Upper lobe of left lung (tissue), 6 donors: ENCODE data around the gene PPIL6. TPM values are rescaled to one million over a fixed set of nuclear protein-coding genes. Genes with fewer than 3 reads are reported as not detected.

Experiments
- ATAC-seq, 2 donors: fragments of 200-7000 bp; cut with Tn5 transposase; one replicate each; pipeline ENCODE4 v1.9.1; 2022; ENCODE audit warnings: mild to moderate bottlenecking in 2 of 2, moderate library complexity in 2 of 2; ENCODE audit not compliant: low FRiP score in 2 of 2
- DNase-seq, 2 donors: peaks; one replicate each; pipeline ENCODE4 v3.0.0-alpha.2; 2019 to 2020
- H3K27ac ChIP-seq, 4 donors: fragments of 200-600 bp; sonication (generic); one replicate each; pipeline ENCODE4 v1.5.1; 2016 to 2019
- H3K27me3 ChIP-seq, 4 donors: fragments of 200-600 bp; sonication (generic); one replicate each; pipeline ENCODE4 v1.5.1; 2017 to 2019
- H3K36me3 ChIP-seq, 4 donors: fragments of 200-600 bp; sonication (generic); one replicate each; pipeline ENCODE4 v1.5.1; 2016 to 2019
- H3K4me1 ChIP-seq, 4 donors: fragments of 200-600 bp; sonication (generic); one replicate each; pipeline ENCODE4 v1.5.1; 2018 to 2019
- H3K4me3 ChIP-seq, 4 donors: fragments of 200-600 bp; sonication (generic); one replicate each; pipeline ENCODE4 v1.5.1; 2017 to 2019; ENCODE audit warnings: mild to moderate bottlenecking in 2 of 4, moderate library complexity in 1 of 4
- H3K9me3 ChIP-seq, 4 donors: fragments of 200-600 bp; sonication (generic); one replicate each; pipeline ENCODE4 v1.5.1; 2018 to 2019
- EP300 ChIP-seq, 4 donors: sonication (generic); formaldehyde crosslinking; IDR thresholded peaks; one replicate each; pipeline ENCODE4 v1.5.1; 2017; ENCODE audit warnings: antibody characterized with exemption in 4 of 4, control low read depth in 2 of 4
- POLR2A ChIP-seq, 4 donors: fragments of 450-650 bp; IDR thresholded peaks; one replicate each; pipeline ENCODE4 v1.5.1; 2016 to 2017; ENCODE audit warnings: antibody characterized with exemption in 4 of 4, mild to moderate bottlenecking in 2 of 4
- POLR2AphosphoS5 ChIP-seq, 2 donors: sonication (generic); formaldehyde crosslinking; IDR thresholded peaks; one replicate each; pipeline ENCODE4 v1.5.1; 2017; ENCODE audit warnings: antibody characterized with exemption in 2 of 2
- WGBS, 2 donors: methylation state at CpG; one replicate each; pipeline ENCODE4 v1.1.5; 2017 to 2018; 5-methylcytosine and 5-hydroxymethylcytosine counted together
- total RNA-seq, 6 donors: library from RNA; depleted of rRNA in 4 of 6; stranded (reverse); fragments of >200 nt in 4 of 6; gene quantifications; one replicate each; pipeline versions ENCODE4 v1.1.0 to v1.2.1, GENCODE V29; 2016 to 2021
- TF ChIP-seq, protein P1 (sequence below), 6 experiments: fragments of 450-650 bp in 4 of 6; fragments of 200-600 bp in 2 of 6; sonication (generic) in 2 of 6; IDR thresholded peaks; one replicate each; pipeline ENCODE4 v1.5.1; 2016 to 2019; ENCODE audit warnings: antibody characterized with exemption in 6 of 6
- donor health status: DM: no; HTN: no; CAD: no; lungs with moderate emphysema.
- donor health status: DM: no; HTN: yes; CAD: no; lungs with severe emphysema.

The PPIL6 gene
- total RNA-seq, 6 donors from 2014 or later: 3.5 to 44.3 (median 6.5) TPM

DNA sequence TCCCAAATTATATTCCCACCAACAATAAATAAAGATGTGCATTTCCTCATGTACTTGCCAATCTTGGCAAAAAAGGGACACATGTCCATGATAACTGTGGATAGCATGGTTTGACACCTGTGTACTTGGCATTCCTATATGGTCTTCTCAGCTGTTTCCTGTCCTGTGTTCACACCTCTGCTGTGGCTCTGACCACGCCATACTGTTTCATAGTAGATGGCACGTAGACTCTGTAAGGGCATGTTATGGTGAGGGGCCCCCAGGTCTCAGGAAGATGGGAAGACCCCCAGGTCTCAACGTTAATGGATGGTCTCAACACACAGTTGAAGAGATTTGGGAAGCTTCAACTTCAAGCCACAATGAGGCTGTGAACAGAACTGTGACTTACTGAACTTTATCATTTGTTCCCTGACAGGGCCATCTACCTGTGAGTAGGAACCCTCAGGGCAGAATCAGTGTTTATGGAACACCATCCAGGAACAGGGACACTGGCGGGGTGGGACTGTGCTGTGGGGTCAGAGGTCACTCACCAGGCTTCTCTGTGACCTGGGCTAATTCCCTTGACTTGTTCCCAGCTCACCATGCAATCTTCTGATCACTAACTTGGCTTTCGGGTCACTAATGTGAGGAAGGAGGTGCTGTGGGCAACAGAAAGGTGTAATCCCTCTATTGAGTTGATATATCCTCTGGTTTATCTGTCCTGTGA is 30.8 kb upstream of the PPIL6 start:
- Histone ChIP-seq H3K27me3 (no peaks in the 10 kb centered on the region), H3K36me3 (peaks cover 6 to 96% (median 73%) of the 10 kb centered on the region in 4 donors), H3K4me1 (peaks cover 0 to 10% (median 2%) of the 10 kb centered on the region in 4 donors), H3K27ac (no peak overlapping the region), H3K4me3 (no peak overlapping the region), H3K9me3 (no peaks in the 10 kb centered on the region)
- no peak for TF ChIP-seq POLR2A (IDR thresholded peaks at IDR 0.05)
- TF ChIP-seq POLR2AphosphoS5 (IDR thresholded peaks at IDR 0.05): no peak
- TF ChIP-seq EP300 (IDR thresholded peaks at IDR 0.05): no peak
- TF ChIP-seq, protein P1, sequence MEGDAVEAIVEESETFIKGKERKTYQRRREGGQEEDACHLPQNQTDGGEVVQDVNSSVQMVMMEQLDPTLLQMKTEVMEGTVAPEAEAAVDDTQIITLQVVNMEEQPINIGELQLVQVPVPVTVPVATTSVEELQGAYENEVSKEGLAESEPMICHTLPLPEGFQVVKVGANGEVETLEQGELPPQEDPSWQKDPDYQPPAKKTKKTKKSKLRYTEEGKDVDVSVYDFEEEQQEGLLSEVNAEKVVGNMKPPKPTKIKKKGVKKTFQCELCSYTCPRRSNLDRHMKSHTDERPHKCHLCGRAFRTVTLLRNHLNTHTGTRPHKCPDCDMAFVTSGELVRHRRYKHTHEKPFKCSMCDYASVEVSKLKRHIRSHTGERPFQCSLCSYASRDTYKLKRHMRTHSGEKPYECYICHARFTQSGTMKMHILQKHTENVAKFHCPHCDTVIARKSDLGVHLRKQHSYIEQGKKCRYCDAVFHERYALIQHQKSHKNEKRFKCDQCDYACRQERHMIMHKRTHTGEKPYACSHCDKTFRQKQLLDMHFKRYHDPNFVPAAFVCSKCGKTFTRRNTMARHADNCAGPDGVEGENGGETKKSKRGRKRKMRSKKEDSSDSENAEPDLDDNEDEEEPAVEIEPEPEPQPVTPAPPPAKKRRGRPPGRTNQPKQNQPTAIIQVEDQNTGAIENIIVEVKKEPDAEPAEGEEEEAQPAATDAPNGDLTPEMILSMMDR (IDR thresholded peaks at IDR 0.05): no peak
- 90 to 94% methylated on average over 5 of the region's 5 CpGs for WGBS, 2 donors
- ATAC-seq (no peak), DNase-seq (no peak)

DNA sequence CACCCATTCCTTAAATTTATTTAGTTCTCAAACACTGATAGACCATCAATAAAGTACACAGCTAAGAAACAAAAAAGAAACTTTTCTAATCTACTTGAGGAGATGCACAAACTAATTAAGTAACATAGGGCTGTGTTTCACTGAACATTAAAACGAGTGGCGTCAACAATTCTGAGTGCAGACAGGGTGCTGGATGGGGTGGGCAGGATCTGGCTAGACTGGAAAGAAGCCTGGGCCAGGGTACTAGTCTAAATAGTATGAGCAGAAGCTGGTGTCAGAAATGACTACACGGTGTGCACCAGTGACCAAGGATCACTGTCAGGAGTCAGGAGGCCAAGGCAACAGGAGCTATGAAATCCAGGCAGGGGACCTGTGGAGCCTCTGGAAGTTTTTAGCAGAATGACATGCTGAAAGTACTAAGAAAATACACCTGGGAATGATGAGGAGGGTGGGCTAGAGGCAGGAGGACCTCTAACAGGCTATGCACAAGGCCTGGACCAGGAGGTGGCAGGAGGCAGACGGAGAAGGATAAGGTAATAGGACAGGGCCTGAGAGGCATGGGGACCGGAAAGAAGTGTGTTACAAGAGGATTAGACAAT is 29.3 kb upstream of the PPIL6 start:
- Histone ChIP-seq H3K4me1 (peaks cover 0 to 10% (median 4%) of the 10 kb centered on the region in 4 donors), H3K27ac (no peak overlapping the region), H3K27me3 (no peaks in the 10 kb centered on the region), H3K36me3 (peaks cover 6 to 96% (median 69%) of the 10 kb centered on the region in 4 donors), H3K4me3 (no peak overlapping the region), H3K9me3 (no peaks in the 10 kb centered on the region)
- 86 to 88% methylated on average over 5 of the region's 5 CpGs for WGBS, 2 donors
- DNase-seq (no peak), ATAC-seq (no peak)
- TF ChIP-seq POLR2A (IDR thresholded peaks at IDR 0.05): no peak
- TF ChIP-seq EP300 (IDR thresholded peaks at IDR 0.05): no peak
- TF ChIP-seq POLR2AphosphoS5 (IDR thresholded peaks at IDR 0.05): no peak
- TF ChIP-seq, protein P1 (IDR thresholded peaks at IDR 0.05): no peak

DNA sequence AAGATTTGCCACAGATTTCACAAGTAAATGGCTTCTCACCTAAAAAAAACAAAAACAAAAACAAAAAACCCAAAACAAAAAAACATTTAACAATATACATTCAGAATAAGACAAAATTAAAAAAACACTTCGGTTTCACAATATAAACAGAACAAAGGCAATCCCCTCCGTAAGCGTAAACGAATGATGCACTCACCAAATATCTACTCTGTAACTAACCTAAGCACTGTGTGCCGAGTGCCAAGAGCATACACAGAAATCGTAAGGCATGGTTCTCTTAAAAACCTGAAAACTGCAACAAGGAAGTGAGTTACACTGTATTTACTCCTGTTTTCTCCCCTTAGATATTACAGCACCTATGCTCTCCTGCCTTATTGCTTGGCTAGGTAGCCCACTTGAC is 27.3 kb upstream of the PPIL6 start:
- no peaks in the 10 kb centered on the region for H3K27me3 ChIP-seq
- 89 to 95% methylated on average over 6 of the region's 6 CpGs for WGBS, 2 donors
- H3K27ac ChIP-seq: no peak overlapping the region
- H3K9me3 ChIP-seq: no peaks in the 10 kb centered on the region
- no peak overlapping the region for H3K4me3 ChIP-seq
- no peak for ATAC-seq
- H3K36me3 ChIP-seq: peaks cover 0 to 89% (median 54%) of the 10 kb centered on the region in 4 donors
- peaks cover 0 to 10% (median 4%) of the 10 kb centered on the region in 4 donors for H3K4me1 ChIP-seq
- no peak for DNase-seq
- TF ChIP-seq, protein P1 (IDR thresholded peaks at IDR 0.05): no peak
- no peak for TF ChIP-seq POLR2AphosphoS5 (IDR thresholded peaks at IDR 0.05)

DNA sequence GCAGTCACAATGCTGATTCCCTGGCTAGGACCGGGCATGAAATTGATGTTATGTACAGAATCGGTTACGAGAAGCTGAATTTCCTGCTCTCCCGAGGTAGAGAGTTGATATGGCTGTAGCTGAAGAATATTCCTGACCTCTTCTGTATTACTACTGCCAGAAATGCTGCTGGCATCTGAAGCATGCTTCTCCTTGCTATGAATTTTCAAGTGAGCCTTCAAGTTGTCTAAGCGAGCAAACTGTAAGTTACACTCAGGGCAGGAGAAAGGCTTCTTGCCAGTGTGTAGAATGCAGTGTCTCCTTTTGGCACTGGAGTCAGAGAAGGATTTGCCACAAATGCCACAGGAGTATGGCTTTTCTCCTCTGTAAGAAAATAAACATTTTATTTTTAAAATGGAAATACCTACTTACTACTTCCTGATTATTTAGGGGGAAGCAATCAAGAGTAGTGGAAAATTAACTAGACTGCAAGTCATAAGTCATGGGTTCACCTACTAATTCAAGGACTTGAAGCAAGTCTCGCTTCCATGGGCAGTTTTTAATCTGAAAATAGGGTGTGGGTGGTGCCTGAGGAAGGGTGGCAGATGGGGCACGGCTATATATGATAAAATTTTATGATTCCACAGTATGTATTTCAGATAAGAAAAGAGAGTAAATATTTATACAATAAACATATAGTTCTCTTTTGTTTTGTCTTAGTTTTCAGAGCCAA is 25.9 kb upstream of the PPIL6 start:
- H3K9me3 ChIP-seq: no peaks in the 10 kb centered on the region
- WGBS, 2 donors: 72 to 83% methylated on average over 7 of the region's 7 CpGs
- TF ChIP-seq EP300 (IDR thresholded peaks at IDR 0.05) (no peak), POLR2AphosphoS5 (IDR thresholded peaks at IDR 0.05) (no peak), POLR2A (IDR thresholded peaks at IDR 0.05) (no peak)
- TF ChIP-seq, protein P1 (IDR thresholded peaks at IDR 0.05): no peak
- H3K27ac ChIP-seq: peak overlapping the region in 3 of 4 donors; percentile 37 to 74 (median 72)
- H3K27me3 ChIP-seq: no peaks in the 10 kb centered on the region
- H3K4me3 ChIP-seq: no peak overlapping the region
- ATAC-seq (peak; percentile 23 to 39), DNase-seq (no peak)
- H3K4me1 ChIP-seq: peaks cover 0 to 7% (median 4%) of the 10 kb centered on the region in 4 donors
- peaks cover 0 to 88% (median 41%) of the 10 kb centered on the region in 4 donors for H3K36me3 ChIP-seq
